Pancreas (tissue), 10 donors: ENCODE data around the gene GEMIN2. TPM values are rescaled to one million over a fixed set of nuclear protein-coding genes. Genes with fewer than 3 reads are reported as not detected.
A peak's percentile ranks its signal among the peaks of the same experiment; 100 is the strongest.

ENCODE experiments used
- ATAC-seq, 4 donors: fragments of 200-7000 bp; cut with Tn5 transposase; one replicate each; pipeline versions ENCODE4 v1.8.0 to v1.9.1; 2020; ENCODE audit warnings: mild to moderate bottlenecking in 4 of 4, moderate library complexity in 4 of 4
- DNase-seq, 6 donors: peaks; one replicate each; pipeline ENCODE4 v3.0.0-alpha.2; 2020
- FAIRE-seq: peaks from 2 replicates; lab custom pipeline; 2012; peaks lifted over from hg19 to GRCh38; lab: Jason Lieb, UNC
- H3K27ac ChIP-seq, 4 donors: fragments of 200-600 bp; sonication (generic); 1 replicate in 3 of 4; 2 replicates in 1 of 4; pipeline versions ENCODE4 v1.5.0 to v1.8.0; 2020
- H3K27me3 ChIP-seq, 4 donors: fragments of 200-600 bp; one replicate each; pipeline ENCODE4 v1.8.0; 2021
- H3K36me3 ChIP-seq, 3 donors: fragments of 200-600 bp; sonication (generic) in 1 of 3; one replicate each; pipeline versions ENCODE4 v1.5.0 to v1.8.0; 2020 to 2021
- H3K4me1 ChIP-seq, 3 donors: fragments of 200-600 bp; one replicate each; pipeline ENCODE4 v1.8.0; 2021
- H3K4me3 ChIP-seq, 4 donors: fragments of 200-600 bp; sonication (generic) in 2 of 4; one replicate each; pipeline versions ENCODE4 v1.5.0 to v1.8.0; 2020 to 2021
- H3K9me3 ChIP-seq, 4 donors: fragments of 200-600 bp; one replicate each; pipeline ENCODE4 v1.8.0; 2021
- CTCF ChIP-seq, 4 donors: fragments of 200-600 bp; sonication (generic) in 3 of 4; IDR thresholded peaks; one replicate each; pipeline versions ENCODE4 v1.5.0 to v1.8.0; 2021; ENCODE audit warnings: antibody characterized with exemption in 4 of 4
- WGBS, 2 donors: extraction: QIAGEN DNeasy Blood & Tissue Kit; methylation state at CpG; one replicate each; pipeline ENCODE4 v1.1.7; 2013; 5-methylcytosine and 5-hydroxymethylcytosine counted together
- intact Hi-C, 3 donors: fragments of 100-400 bp; cut with DNase I; formaldehyde crosslinking; loops; one replicate each; pipeline versions ENCODE4 v1.11.1 to v1.14.2; 2022
- polyA plus RNA-seq, 2 donors: library from polyadenylated mRNA; stranded (reverse); fragments of 200-250 nt; gene quantifications; one replicate each; pipeline ENCODE4 v1.2.3, GENCODE V29; 2013
- total RNA-seq, 6 donors: library from RNA; stranded (reverse); fragmentation: NEBNext Ultra II Directional in 4 of 6; extraction: Animal tissue kit (Norgen Biotek cat#: 25700) in 4 of 6; gene quantifications; one replicate each; pipeline versions ENCODE4 v1.2.1 to v1.2.4, GENCODE V29; 2021 to 2023
- donor health status: healthy with polysubstance abuse.
- donor health status: DM: no; HTN: no; CAD: no; lungs with moderate emphysema.
- donor health status: DM: no; HTN: no; CAD: no.
- donor health status: control.
- donor health status: control.
- donor health status: Bipolar disorder and iron deficiency.
- donor health status: DM: yes; HTN: yes; CAD: no.
- donor health status: DM: no; HTN: no; CAD: no.
- donor health status: DM: no; HTN: no; CAD: no.
- donor health status: DM: yes; HTN: yes; CAD: no.

Gene GEMIN2
- total and polyA plus RNA-seq, 8 donors = 3.1 to 8.8 (median 4.7) TPM

DNA sequence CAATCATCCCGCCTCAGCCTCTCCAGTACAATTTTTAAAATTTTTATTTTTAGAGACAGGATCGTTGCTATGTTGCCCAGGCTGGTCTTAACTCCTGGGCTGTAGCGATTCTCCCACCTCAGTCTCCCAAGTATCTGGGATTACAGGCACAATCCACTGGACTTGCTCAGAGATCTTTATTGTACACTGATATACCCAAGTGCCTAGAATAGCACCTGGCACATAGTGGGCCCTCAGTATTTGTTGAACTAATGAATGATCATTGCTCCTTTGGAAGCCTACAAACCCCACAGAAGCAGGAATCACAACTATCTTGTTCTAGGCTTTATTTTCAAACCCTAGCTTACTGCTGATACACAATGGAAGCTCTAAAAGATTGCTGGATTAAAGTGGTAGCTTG, 59.1 kb downstream of the GEMIN2 start:
- Histone ChIP-seq H3K9me3 (no peaks in the 10 kb centered on the region), H3K36me3 (peaks cover 0 to 16% (median 14%) of the 10 kb centered on the region in 3 donors), H3K27me3 (no peaks in the 10 kb centered on the region), H3K4me1 (peaks cover 8 to 16% (median 15%) of the 10 kb centered on the region in 3 donors), H3K27ac (no peak overlapping the region), H3K4me3 (no peak overlapping the region)
- 91 to 92% methylated on average over 3 of the region's 3 CpGs for WGBS, 2 donors
- no peak for DNase-seq
- FAIRE-seq = no peak
- intact Hi-C loops = no loop called here
- TF ChIP-seq CTCF (IDR thresholded peaks at IDR 0.05) = no peak
- ATAC-seq = no peak

GRCh38 chr14:39174560-39175444, 60.7 kb downstream of the GEMIN2 start, which contains the start of gene PNN:
PNN (plus strand) TSS chr14:39175254; CDS start chr14:39175280, 26 bp downstream.
- Histone ChIP-seq H3K27me3 (no peaks in the 10 kb centered on the region), H3K9me3 (no peaks in the 10 kb centered on the region), H3K27ac (peak within 1 kb of the TSS; percentile 81 to 98 (median 92)), H3K4me1 (peaks cover 8 to 11% (median 10%) of the 10 kb centered on the region in 3 donors), H3K4me3 (peak within 1 kb of the TSS; percentile 83 to 93 (median 90)), H3K36me3 (peaks cover 7 to 30% (median 28%) of the 10 kb centered on the region in 3 donors)
- FAIRE-seq (peak; percentile 83), ATAC-seq (peak; percentile 91 to 96 (median 91)), DNase-seq (peak; percentile 93 to 99 (median 97))
- WGBS, 2 donors = 2% methylated on average over 56 of the region's 56 CpGs
- intact Hi-C loops = no loop called here
- no peak for TF ChIP-seq CTCF (IDR thresholded peaks at IDR 0.05)

DNA sequence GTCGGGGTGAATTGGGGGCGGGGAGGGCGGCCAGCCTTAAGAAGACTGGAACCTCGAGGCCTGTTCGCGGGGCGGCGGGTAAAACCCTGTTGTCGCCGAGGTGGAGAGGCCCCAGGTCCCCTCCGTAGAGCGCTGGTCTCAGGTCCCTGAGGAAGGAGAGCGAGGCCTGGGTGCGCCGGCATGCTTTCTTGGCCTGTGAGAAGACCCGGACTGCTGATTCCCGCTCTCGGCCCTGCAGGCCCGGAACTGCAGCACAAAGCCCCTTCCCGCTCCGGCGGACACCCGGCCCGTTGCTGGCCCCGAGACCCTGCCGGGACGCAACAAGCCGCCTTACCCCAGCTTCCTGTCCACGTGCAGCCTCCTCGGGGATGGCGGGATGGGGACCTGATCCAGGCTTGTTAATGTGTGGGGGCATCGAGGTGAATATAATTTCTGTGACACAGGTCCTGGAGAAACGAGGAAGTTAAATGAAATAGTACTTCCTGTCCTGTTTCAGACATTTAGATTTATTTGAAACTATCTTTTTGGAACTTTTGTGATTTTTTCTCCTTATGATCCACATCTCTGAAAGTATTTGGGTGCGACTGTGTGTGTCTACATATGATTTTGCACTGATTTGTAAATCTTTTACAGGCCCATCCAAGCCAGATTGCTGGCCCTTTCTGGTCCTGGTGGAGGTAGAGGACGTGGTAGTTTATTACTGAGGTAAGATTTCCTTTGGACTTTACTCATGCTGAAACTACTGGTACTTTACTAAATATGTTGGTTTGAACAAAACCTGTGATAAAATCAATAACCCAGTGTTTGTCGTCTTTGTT, 61.5 kb downstream of the GEMIN2 start:
- no peaks in the 10 kb centered on the region for H3K9me3 ChIP-seq
- WGBS, 2 donors = 0% methylated on average over 27 to 36 of the region's 36 CpGs
- peaks cover 12 to 39% (median 34%) of the 10 kb centered on the region in 3 donors for H3K36me3 ChIP-seq
- intact Hi-C loops = no loop called here
- H3K27me3 ChIP-seq = no peaks in the 10 kb centered on the region
- H3K4me3 ChIP-seq = peak overlapping the region; percentile 83 to 93 (median 90)
- ATAC-seq (peak; percentile 1 to 13 (median 10)), FAIRE-seq (no peak), DNase-seq (peak in 3 of 6 donors; percentile 26 to 79 (median 70))
- TF ChIP-seq CTCF (IDR thresholded peaks at IDR 0.05) = no peak
- peaks cover 8 to 11% (median 10%) of the 10 kb centered on the region in 3 donors for H3K4me1 ChIP-seq
- H3K27ac ChIP-seq = peak overlapping the region; percentile 81 to 98 (median 90)

DNA sequence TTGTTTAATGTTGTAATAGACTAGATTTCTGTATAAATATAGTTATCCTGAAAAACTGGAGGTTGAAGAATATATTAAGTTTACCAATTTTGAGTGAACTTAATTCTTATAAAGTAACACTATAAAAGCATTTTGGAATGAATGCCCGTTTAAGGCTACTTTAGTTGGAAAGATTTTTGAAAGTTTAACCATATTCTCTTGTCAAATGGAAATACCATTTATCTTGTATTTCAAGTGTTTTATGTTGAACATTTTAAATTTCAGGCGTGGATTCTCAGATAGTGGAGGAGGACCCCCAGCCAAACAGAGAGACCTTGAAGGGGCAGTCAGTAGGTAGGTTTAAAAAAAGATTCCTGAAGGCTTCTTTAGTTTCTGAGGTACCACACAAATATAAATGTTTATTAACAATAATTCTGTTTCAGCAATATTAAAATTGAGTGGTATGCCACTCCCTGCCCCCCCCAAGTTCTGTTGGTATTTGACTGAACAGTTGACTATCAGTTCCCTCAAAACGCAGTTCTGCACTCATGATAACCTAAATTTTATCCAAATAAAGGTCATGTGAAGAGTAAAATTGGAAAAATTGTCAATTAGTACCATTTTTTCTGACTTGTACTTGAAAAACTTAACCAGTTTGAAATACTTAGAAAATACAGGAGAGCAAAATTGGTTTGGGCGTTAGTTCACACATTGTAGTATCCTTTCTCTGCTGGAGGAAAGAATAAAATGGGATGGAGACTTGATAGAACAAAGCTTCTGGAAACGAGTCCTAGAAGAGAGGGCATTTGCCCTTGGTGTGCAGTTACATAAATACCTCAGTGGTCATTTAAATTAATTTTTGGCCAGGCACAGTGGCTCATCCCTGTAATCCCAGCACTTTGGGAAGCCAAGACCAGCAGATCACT, 62.4 kb downstream of the GEMIN2 start:
- intact Hi-C loops = no loop called here
- H3K27me3 ChIP-seq = no peaks in the 10 kb centered on the region
- FAIRE-seq (no peak), ATAC-seq (no peak), DNase-seq (no peak)
- TF ChIP-seq CTCF (IDR thresholded peaks at IDR 0.05) = no peak
- peaks cover 8 to 11% (median 10%) of the 10 kb centered on the region in 3 donors for H3K4me1 ChIP-seq
- H3K4me3 ChIP-seq = peak overlapping the region; percentile 83 to 93 (median 90)
- H3K27ac ChIP-seq = peak overlapping the region in 1 of 4 donors; percentile 98
- peaks cover 16 to 48% (median 43%) of the 10 kb centered on the region in 3 donors for H3K36me3 ChIP-seq
- 49 to 57% methylated on average over 5 of the region's 5 CpGs for WGBS, 2 donors
- H3K9me3 ChIP-seq = no peaks in the 10 kb centered on the region
